T47D (cell line): ENCODE measurements around the gene EDDM13.

Experiments used
- DNase-seq, 2 experiments: peaks; one replicate each; pipeline versions ENCODE4 v3.0.0 to v3.0.0-alpha.2; 2011 to 2012; ENCODE audit warnings: low read depth in 1 of 2, low spot score in 1 of 2
- JUND ChIP-seq: IDR thresholded peaks from 2 replicates; pipeline ENCODE4 v1.6.1; 2012; ENCODE audit warnings: low read depth
- in situ Hi-C: cut with HindIII; loops from 2 replicates; pipeline ENCODE4 v1.10.0; 2016; ENCODE audit warnings: low sequenced_read_pairs, low pct_unique_long_range_greater_than_20kb

The EDDM13 gene

DNA sequence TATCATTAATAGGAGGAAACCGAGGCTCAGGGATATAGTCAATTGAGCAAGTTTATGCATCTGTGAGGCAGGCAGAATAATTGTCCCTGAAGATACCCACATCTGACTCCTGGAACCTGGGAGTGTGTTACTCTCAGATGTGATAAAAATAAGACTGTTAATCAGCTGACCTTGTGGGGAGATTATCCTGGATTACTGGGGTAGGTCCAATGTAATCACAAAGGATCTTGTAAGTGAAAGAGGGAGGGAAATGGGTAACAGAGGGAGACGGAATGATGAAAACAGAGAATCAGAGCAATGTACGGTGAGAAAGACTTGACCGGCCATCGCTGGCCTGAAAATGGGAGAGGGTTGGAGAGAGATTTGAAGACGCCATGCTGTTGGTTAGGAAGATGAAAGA lies 3.2 kb upstream of the EDDM13 start:
- DNase-seq, result no peak
- in situ Hi-C loops, result no loop called here
- TF ChIP-seq JUND, result no peak

DNA sequence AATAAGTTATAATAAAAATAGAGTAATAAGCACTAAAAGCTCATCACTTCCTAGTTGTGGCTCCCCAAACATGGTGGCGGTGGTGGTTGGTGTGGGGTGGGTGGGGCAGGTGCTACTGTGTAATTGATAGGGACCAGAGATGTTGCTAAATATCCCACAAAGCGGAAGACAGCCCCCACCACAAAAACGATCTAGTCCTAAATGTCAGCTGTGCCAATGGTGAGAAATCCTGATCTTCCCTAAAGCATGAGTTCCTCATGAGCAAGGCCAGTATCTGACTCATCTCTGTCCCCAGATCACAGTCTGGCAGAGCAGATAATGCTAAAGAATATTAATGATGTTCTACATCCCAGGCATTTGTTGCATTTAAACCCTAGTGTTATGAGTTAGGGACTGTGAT lies 1.9 kb upstream of the EDDM13 start:
- TF ChIP-seq JUND, result no peak
- no peak for DNase-seq
- in situ Hi-C loops, result no loop called here

DNA sequence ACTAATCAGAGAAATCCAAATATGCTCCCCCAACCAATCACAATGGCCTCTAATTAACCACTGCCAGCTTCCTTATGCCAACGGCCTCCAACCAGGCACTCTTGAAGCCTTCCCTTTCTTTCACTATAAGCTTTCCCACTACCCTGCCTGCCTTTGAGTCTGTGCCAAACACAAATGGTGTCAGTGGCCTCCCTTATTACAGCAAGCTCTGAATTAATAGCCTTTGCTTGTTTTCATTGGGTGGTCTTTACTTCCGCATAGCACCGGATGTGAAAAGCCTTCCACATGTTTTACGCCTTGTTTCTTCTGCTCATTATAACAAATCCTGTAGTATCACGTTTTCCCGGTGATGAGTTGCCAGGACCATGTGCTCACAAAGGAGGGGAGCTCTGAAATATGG lies 1.4 kb upstream of the EDDM13 start:
- TF ChIP-seq JUND, result no peak
- DNase-seq, result no peak
- in situ Hi-C loops, result no loop called here

DNA sequence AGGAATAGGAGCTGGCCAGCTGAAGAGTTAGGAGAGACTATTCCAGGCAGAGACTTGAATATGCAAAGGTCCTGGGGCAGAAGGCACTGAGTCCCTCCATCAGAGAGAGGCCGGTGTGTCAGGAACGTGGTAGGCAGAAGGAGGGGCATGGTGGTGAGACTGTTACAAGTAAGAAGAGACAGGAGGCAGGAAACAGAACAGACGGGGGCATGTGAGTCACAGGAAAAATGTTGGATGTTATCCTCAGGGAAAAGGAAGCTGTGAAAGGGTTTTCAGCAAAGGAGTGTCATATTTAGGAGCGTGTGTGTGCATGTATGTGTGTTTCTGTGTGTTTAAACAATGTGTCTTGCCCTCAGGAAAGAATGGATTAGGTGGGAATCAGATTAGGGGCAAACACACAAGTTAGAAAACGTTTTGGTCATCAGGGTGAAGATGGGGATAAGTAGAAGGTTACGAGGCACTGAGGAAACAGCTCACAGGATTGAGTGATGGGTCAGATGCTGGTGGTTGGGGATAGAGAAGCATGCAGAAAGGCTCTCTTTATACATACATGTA lies 1.1 kb downstream of the EDDM13 start:
- in situ Hi-C loops, result no loop called here

DNA sequence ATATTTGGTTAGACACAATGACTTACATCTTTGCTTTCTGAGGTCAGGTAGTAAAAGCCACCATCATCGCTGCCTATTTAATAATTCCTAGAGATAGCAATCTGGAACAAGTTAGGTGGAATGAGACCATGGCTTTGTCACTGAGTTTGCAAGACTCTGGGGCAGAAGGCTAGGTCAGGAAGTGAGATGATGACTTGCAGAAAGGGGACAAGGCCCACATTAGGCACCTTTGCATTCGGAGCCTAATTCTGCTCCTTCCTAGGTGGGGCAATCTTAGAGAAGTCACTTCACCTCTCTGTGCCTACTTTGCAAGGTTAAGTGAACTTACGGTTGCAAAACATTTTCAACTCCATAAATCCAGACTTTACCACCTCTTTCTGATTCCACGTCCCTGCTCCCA lies 10.3 kb downstream of the EDDM13 start:
- no peak for DNase-seq
- TF ChIP-seq JUND, result no peak
- in situ Hi-C loops, result no loop called here

More for the DNA sequence above, 1.1 kb downstream of the EDDM13 start:
- no peak for DNase-seq
- TF ChIP-seq JUND, result no peak

DNA sequence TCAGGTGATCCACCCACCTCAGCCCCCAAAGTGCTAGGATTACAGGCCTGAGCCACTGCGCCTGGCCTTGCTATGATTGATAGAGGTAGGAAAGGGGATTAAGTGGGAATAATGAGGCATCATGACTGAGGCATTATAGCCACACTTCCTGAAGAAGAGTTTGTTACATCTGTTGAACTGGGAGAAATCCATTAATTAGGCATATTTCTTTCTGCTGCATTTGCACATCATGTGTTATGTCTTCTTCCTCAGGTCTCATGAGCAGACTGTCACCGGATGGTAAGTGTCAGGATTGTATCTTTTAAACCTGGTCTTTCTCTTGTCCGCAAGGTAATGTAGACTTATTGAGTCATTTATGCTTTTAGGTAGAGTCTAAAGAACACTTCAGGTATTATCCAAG lies 12.2 kb downstream of the EDDM13 start:
- no peak for DNase-seq
- no peak for TF ChIP-seq JUND
- in situ Hi-C loops, result no loop called here

DNA sequence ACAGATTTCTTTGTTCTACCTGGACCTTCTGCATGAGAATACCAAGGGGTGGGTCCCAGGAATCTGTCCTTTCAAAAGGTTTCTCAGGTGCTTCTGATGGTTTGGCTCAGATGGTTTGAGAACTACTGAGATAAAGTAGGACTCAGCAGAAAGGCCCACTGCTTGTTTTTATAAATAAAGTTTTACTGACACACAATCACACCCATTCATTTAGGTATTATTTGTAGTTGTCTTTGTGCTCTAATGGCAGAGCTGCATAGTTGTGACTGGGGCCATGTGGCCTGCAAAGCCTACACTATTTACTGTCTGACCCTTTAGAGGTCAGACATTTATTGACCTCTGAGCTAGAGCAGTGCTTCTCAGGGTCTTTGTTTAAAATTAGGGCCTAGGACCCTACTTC lies 17.6 kb downstream of the EDDM13 start:
- no peak for DNase-seq
- no peak for TF ChIP-seq JUND
- in situ Hi-C loops, result no loop called here

DNA sequence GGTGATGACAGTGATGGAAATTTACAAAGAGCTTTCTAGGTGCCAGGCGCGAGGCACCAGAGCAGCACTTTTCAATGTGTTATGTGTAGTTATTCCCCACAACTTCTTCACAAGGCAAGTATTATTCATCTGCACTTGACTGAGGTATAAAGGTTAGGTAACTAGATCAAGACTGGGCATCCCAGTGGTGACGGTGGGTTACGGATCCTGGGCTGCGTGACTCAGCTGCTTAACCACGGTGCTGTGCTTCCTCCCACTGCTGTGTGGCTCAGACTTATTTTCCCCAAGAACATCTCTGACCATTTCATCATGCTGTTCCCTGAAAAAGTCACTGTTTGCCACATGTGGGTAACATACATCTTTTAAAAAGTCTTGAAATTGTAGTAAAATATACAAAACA lies 19.3 kb downstream of the EDDM13 start:
- TF ChIP-seq JUND, result no peak
- in situ Hi-C loops, result no loop called here
- DNase-seq, result no peak

DNA sequence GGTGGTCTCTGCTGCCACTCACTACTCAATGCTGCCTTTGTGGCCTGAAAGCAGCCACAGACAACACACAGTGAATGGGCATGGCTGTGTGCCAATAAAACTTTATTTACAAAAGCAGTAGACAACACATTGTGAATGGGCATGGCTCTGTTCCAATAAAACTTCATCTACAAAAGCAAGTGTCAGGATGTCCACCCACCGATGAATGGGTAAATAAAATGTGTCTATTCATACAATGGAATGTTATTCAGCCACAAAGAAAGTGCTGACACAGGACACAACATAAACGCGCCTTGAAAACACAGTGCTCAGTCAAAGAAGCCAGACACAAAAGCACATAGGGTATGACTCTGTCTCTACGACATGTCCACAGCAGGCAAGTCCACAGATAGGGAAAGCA lies 22.0 kb downstream of the EDDM13 start:
- DNase-seq, result peak in 1 of 2 experiments; percentile 20
- no peak for TF ChIP-seq JUND
- in situ Hi-C loops, result no loop called here

DNA sequence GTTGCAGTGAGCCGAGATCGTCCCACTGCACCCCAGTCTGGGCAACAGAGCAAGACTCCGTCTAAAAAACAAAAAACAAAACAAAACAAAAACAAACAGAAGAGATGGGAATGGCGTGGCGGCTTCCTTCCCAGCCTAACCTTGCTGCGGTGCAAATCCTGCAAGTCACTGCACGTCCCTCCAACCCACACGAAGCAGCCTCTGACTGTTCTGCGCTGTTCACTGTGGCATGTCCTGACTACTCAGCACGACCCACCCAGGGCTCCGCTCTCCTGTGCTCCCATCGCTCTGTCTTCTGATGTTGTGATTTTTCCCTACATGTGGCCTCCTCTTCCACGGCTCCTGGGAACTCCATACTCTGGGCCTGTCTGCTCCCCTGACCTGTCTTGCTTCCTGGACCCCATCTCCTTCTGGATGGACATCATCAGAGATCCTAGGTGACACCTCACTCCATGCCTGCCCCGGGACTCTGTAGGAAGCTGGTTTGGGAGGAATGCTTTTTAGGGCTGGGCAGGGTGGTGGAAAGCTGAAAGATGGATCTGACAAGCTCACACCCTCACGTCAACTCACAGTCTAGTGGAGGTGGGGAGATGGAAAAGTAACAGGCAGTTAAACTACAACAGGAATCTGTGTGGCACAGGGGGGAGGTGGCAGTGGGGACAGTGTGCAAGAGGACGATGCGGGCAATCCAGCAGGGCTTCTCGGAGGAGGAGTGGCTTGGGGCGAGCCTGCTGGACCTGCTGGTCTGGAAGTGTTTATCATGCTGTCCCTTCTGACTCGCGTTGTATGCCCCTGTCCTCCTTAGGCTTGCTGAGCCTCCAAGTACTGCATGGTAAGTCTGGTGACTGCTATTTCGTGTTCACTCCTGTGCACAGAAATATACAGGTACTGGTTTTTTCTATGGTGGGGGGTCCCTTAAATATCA lies 23.2 kb downstream of the EDDM13 start:
- no peak for TF ChIP-seq JUND
- in situ Hi-C loops, result no loop called here
- peak in 1 of 2 experiments; percentile 3 for DNase-seq

DNA sequence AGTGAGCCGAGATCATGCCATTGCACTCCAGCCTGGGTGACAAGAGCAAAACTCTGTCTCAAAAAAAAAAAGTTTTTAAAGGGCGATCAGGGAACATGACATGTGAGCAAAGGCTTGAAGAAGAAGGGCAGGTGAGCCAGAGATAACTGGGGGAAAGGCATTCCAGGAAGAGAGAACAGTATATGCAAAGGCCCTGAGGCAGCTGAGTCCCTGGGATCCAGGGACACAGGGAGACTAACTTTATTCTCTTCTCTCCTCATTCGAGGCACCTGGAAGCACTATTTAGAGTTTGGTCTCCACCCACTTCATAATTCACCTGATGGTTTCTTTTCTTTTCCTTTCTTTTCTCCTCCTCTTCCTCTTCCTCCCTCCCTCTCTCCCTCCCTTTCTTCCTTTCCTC lies 24.5 kb downstream of the EDDM13 start:
- no peak for TF ChIP-seq JUND
- in situ Hi-C loops, result no loop called here
- no peak for DNase-seq

DNA sequence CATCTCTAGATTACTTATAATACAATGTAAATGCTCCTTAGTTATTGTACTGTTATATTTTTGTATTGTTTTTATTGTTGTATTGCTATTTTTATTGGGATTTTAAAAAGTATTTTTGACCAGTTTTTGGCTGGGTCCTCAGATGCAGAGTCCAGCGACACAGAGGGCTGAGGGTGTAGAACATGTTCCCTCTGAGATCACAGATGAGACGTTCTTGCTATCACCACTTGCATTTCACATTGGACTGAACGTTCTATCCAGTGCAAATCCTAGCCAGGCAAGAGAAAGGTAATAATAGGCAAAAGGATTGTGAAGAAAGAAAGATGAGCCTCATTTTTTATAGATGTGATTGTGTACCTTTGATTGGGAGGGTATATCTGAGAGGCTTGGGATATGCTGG lies 27.1 kb downstream of the EDDM13 start:
- TF ChIP-seq JUND, result no peak
- DNase-seq, result no peak
- in situ Hi-C loops, result no loop called here

DNA sequence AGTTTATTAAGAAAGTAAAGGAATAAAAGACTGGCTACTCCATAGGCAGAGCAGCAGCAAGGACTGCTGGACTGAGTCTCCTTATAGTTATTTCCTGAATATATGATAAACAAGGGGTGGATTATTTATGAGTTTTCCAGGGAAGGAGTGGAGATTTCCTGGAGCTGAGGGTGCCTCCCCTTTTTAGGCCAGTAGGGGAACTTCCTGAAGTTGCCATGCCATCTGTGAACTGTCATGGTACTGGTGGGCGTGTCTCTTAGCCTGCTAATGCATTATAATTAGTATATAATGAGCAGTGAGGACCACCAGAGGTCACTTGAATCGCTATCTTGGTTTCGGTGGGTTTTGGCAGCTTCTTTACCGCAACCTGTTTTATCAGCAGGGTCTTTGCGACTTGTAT lies 28.6 kb downstream of the EDDM13 start:
- in situ Hi-C loops, result no loop called here
- TF ChIP-seq JUND, result no peak
- no peak for DNase-seq
